A549 (cell line): ENCODE results near the gene NEK5.

Experiments
- CTCF ChIP-seq: fragments of >200 bp; sonication (Bioruptor Twin); formaldehyde crosslinking; IDR thresholded peaks from 3 replicates; pipeline ENCODE4 v1.5.1; 2016
- MAFK ChIP-seq: fragments of 450-650 bp; IDR thresholded peaks from 2 replicates; pipeline ENCODE4 v1.6.1; 2014; ENCODE audit not compliant: partially characterized antibody
- POLR2A ChIP-seq: IDR thresholded peaks from 2 replicates; pipeline ENCODE4 v1.6.1; 2012; ENCODE audit warnings: mild to moderate bottlenecking, low read length

- TF ChIP-seq CTCF, result no peak
- TF ChIP-seq MAFK, result no peak
- TF ChIP-seq POLR2A, result no peak
Measured at GRCh38 chr13:51996641-51997040, 132.2 kb downstream of the NEK5 start.
